Mesendoderm (in vitro differentiated cells): ENCODE data around the gene LYL1.

Source experiments
- DNase-seq: peaks from one replicate; pipeline ENCODE4 v3.0.0; 2013
- H2AK5ac ChIP-seq: 2 replicates; pipeline ENCODE4 v1.6.1; 2013; ENCODE audit warnings: low read length, inconsistent platforms
- H2BK120ac ChIP-seq: 2 replicates; pipeline ENCODE4 v1.6.1; 2013; ENCODE audit warnings: low read depth, mild to moderate bottlenecking, low read length, moderate library complexity, mixed read lengths
- H2BK15ac ChIP-seq: replicated peaks from 2 replicates; pipeline ENCODE4 v1.6.1; 2013; ENCODE audit warnings: low read depth, mild to moderate bottlenecking, moderate library complexity
- H2BK5ac ChIP-seq: 2 replicates; pipeline ENCODE4 v1.6.1; 2013; ENCODE audit warnings: low read length, inconsistent platforms
- H3K18ac ChIP-seq: 2 replicates; pipeline ENCODE4 v1.6.1; 2013; ENCODE audit warnings: mild to moderate bottlenecking, low read length, mixed read lengths
- H3K23ac ChIP-seq: one replicate; pipeline ENCODE4 v1.6.1; 2013; ENCODE audit warnings: low read length
- H3K27ac ChIP-seq: 2 replicates; pipeline ENCODE4 v1.5.1; 2013; ENCODE audit warnings: low read depth, mild to moderate bottlenecking, inconsistent platforms, low read length, moderate library complexity
- H3K27me3 ChIP-seq: 2 replicates; pipeline ENCODE4 v1.6.1; 2013; ENCODE audit warnings: low read length, control low read depth, mild to moderate bottlenecking, inconsistent platforms; ENCODE audit not compliant: insufficient read depth, poor library complexity
- H3K36me3 ChIP-seq: 2 replicates; pipeline ENCODE4 v1.6.1; 2013; ENCODE audit warnings: low read length, inconsistent platforms; ENCODE audit not compliant: control insufficient read depth, insufficient read depth
- H3K4ac ChIP-seq: one replicate; pipeline ENCODE4 v1.6.1; 2013; ENCODE audit warnings: low read depth, mild to moderate bottlenecking, low read length, moderate library complexity
- H3K4me1 ChIP-seq: 2 replicates; pipeline ENCODE4 v1.6.1; 2013; ENCODE audit warnings: low read depth, low read length, inconsistent platforms; ENCODE audit not compliant: control insufficient read depth
- H3K4me2 ChIP-seq: 2 replicates; pipeline ENCODE4 v1.6.1; 2013; ENCODE audit warnings: low read length
- H3K4me3 ChIP-seq: 2 replicates; pipeline ENCODE4 v1.5.1; 2013; ENCODE audit warnings: mild to moderate bottlenecking, low read length
- H3K56ac ChIP-seq: one replicate; pipeline ENCODE4 v1.6.1; 2013; ENCODE audit warnings: low read length
- H3K79me1 ChIP-seq: 2 replicates; pipeline ENCODE4 v1.6.1; 2013; ENCODE audit warnings: low read length, inconsistent platforms
- H3K79me2 ChIP-seq: 2 replicates; pipeline ENCODE4 v1.6.1; 2013; ENCODE audit warnings: mild to moderate bottlenecking, low read length; ENCODE audit not compliant: control insufficient read depth, insufficient read depth
- H3K9ac ChIP-seq: 2 replicates; pipeline ENCODE4 v1.6.1; 2013; ENCODE audit warnings: low read length, inconsistent platforms
- H4K5ac ChIP-seq: one replicate; pipeline ENCODE4 v1.6.1; 2013; ENCODE audit warnings: low read length
- H4K8ac ChIP-seq: one replicate; pipeline ENCODE4 v1.6.1; 2013; ENCODE audit warnings: low read depth, mild to moderate bottlenecking, control low read depth, low read length, moderate library complexity
- WGBS: extraction: QIAGEN DNeasy Blood & Tissue Kit; methylation state at CpG from one replicate; pipeline ENCODE4 v1.1.7; 2013; ENCODE audit warnings: low lambda C conversion rate, missing lambda C conversion rate; ENCODE audit not compliant: insufficient coverage; ENCODE audit errors: extremely low coverage; 5-methylcytosine and 5-hydroxymethylcytosine counted together

LYL1 gene

GRCh38 chr19:13097033-13097462 is 5.6 kb downstream of the LYL1 start:
- no peak overlapping the region for H3K56ac ChIP-seq
- DNase-seq, result no peak
- no peak overlapping the region for H3K23ac ChIP-seq
- no peak overlapping the region for H3K27ac ChIP-seq
- H3K36me3 ChIP-seq, result no peaks in the 10 kb centered on the region
- no peak overlapping the region for H4K5ac ChIP-seq
- H3K9ac ChIP-seq, result no peak overlapping the region
- H2BK15ac ChIP-seq, result no peak overlapping the region
- no peak overlapping the region for H2AK5ac ChIP-seq
- no peak overlapping the region for H3K4me2 ChIP-seq
- no peak overlapping the region for H3K18ac ChIP-seq
- no peak overlapping the region for H2BK5ac ChIP-seq
- H3K79me1 ChIP-seq, result no peaks in the 10 kb centered on the region
- WGBS, result no CpG with 5 or more reads among the region's 20 CpGs
- peaks cover 9% of the 10 kb centered on the region for H3K4me1 ChIP-seq
- no peaks in the 10 kb centered on the region for H3K79me2 ChIP-seq
- peaks cover 15% of the 10 kb centered on the region for H3K27me3 ChIP-seq
- H3K4me3 ChIP-seq, result no peak overlapping the region
- no peak overlapping the region for H3K4ac ChIP-seq
- H2BK120ac ChIP-seq, result no peak overlapping the region
- no peak overlapping the region for H4K8ac ChIP-seq

- H3K9ac ChIP-seq, result peak overlapping the region; percentile 18
- no peak overlapping the region for H3K4me3 ChIP-seq
- H3K79me2 ChIP-seq, result no peaks in the 10 kb centered on the region
- H3K23ac ChIP-seq, result no peak overlapping the region
- no peak overlapping the region for H2BK15ac ChIP-seq
- no peak overlapping the region for H4K8ac ChIP-seq
- H2BK5ac ChIP-seq, result no peak overlapping the region
- no peaks in the 10 kb centered on the region for H3K36me3 ChIP-seq
- H2AK5ac ChIP-seq, result no peak overlapping the region
- peak; percentile 87 for DNase-seq
- no peak overlapping the region for H4K5ac ChIP-seq
- no CpG with 5 or more reads among the region's 44 CpGs for WGBS
- no peak overlapping the region for H3K4ac ChIP-seq
- no peak overlapping the region for H2BK120ac ChIP-seq
- H3K4me1 ChIP-seq, result peaks cover 10% of the 10 kb centered on the region
- H3K56ac ChIP-seq, result peak overlapping the region; percentile 34
- peak overlapping the region; percentile 29 for H3K18ac ChIP-seq
- H3K79me1 ChIP-seq, result no peaks in the 10 kb centered on the region
- peaks cover 15% of the 10 kb centered on the region for H3K27me3 ChIP-seq
- H3K4me2 ChIP-seq, result peak overlapping the region; percentile 69
- no peak overlapping the region for H3K27ac ChIP-seq
Observed at GRCh38 chr19:13095934-13096927, 6.4 kb downstream of the LYL1 start.

GRCh38 chr19:13095393-13095784 is 7.3 kb downstream of the LYL1 start:
- Histone ChIP-seq H3K56ac (peak overlapping the region; percentile 75), H3K4ac (no peak overlapping the region), H3K4me1 (peaks cover 10% of the 10 kb centered on the region), H3K18ac (no peak overlapping the region), H3K4me2 (peak overlapping the region; percentile 63), H3K9ac (peak overlapping the region; percentile 54), H2BK15ac (no peak overlapping the region), H4K5ac (no peak overlapping the region), H2AK5ac (no peak overlapping the region), H2BK120ac (no peak overlapping the region), H3K23ac (no peak overlapping the region), H3K36me3 (no peaks in the 10 kb centered on the region), H3K27ac (no peak overlapping the region), H4K8ac (no peak overlapping the region), H3K79me1 (no peaks in the 10 kb centered on the region), H2BK5ac (no peak overlapping the region), H3K27me3 (peaks cover 15% of the 10 kb centered on the region), H3K4me3 (no peak overlapping the region), H3K79me2 (no peaks in the 10 kb centered on the region)
- DNase-seq, result peak; percentile 46
- WGBS, result no CpG with 5 or more reads among the region's 25 CpGs

- no peak overlapping the region for H2AK5ac ChIP-seq
- H3K23ac ChIP-seq, result no peak overlapping the region
- H3K18ac ChIP-seq, result no peak overlapping the region
- no peak overlapping the region for H2BK120ac ChIP-seq
- no peaks in the 10 kb centered on the region for H3K79me1 ChIP-seq
- peak overlapping the region; percentile 75 for H3K56ac ChIP-seq
- H3K4me2 ChIP-seq, result peak overlapping the region; percentile 63
- no peak overlapping the region for H2BK5ac ChIP-seq
- no peak overlapping the region for H4K8ac ChIP-seq
- no peaks in the 10 kb centered on the region for H3K79me2 ChIP-seq
- no peak overlapping the region for H2BK15ac ChIP-seq
- no peak overlapping the region for H3K27ac ChIP-seq
- DNase-seq, result peak; percentile 68
- H4K5ac ChIP-seq, result no peak overlapping the region
- H3K36me3 ChIP-seq, result no peaks in the 10 kb centered on the region
- H3K4me3 ChIP-seq, result no peak overlapping the region
- no peak overlapping the region for H3K4ac ChIP-seq
- peaks cover 10% of the 10 kb centered on the region for H3K4me1 ChIP-seq
- H3K27me3 ChIP-seq, result peaks cover 15% of the 10 kb centered on the region
- peak overlapping the region; percentile 54 for H3K9ac ChIP-seq
- no CpG with 5 or more reads among the region's 16 CpGs for WGBS
Observed at GRCh38 chr19:13094771-13095392, 7.8 kb downstream of the LYL1 start.

GRCh38 chr19:13094106-13094504 is 8.6 kb downstream of the LYL1 start:
- H2BK15ac ChIP-seq, result no peak overlapping the region
- H2BK5ac ChIP-seq, result no peak overlapping the region
- no peak overlapping the region for H4K8ac ChIP-seq
- H3K9ac ChIP-seq, result no peak overlapping the region
- H3K79me2 ChIP-seq, result no peaks in the 10 kb centered on the region
- peaks cover 10% of the 10 kb centered on the region for H3K27me3 ChIP-seq
- H3K4me3 ChIP-seq, result no peak overlapping the region
- no peak for DNase-seq
- peaks cover 10% of the 10 kb centered on the region for H3K4me1 ChIP-seq
- no CpG with 5 or more reads among the region's 5 CpGs for WGBS
- H3K27ac ChIP-seq, result no peak overlapping the region
- H3K23ac ChIP-seq, result no peak overlapping the region
- H3K4me2 ChIP-seq, result no peak overlapping the region
- no peak overlapping the region for H3K4ac ChIP-seq
- H3K18ac ChIP-seq, result no peak overlapping the region
- no peak overlapping the region for H3K56ac ChIP-seq
- no peaks in the 10 kb centered on the region for H3K36me3 ChIP-seq
- H4K5ac ChIP-seq, result no peak overlapping the region
- H2BK120ac ChIP-seq, result no peak overlapping the region
- no peaks in the 10 kb centered on the region for H3K79me1 ChIP-seq
- no peak overlapping the region for H2AK5ac ChIP-seq
